Kidney (tissue), 14 donors: ENCODE results near the gene SLC25A47. TPM values are rescaled to one million over a fixed set of nuclear protein-coding genes. Genes with fewer than 3 reads are reported as not detected.

Source experiments
- DNase-seq, 5 donors: peaks; one replicate each; pipeline ENCODE4 v3.0.0-alpha.2; 2013 to 2020
- FAIRE-seq: peaks from 2 replicates; lab custom pipeline; 2012; peaks lifted over from hg19 to GRCh38; lab: Jason Lieb, UNC
- H3K27ac ChIP-seq, 2 donors: one replicate each; pipeline ENCODE4 v1.7.0; 2013; ENCODE audit warnings: low read depth in 2 of 2, low read length in 2 of 2, inconsistent platforms in 1 of 2
- H3K27me3 ChIP-seq: one replicate; pipeline ENCODE4 v1.7.1; 2013; ENCODE audit warnings: low read length, inconsistent platforms; ENCODE audit not compliant: control insufficient read depth, insufficient read depth
- H3K36me3 ChIP-seq, 3 donors: one replicate each; pipeline versions ENCODE4 v1.7.0 to v1.7.1; 2013; ENCODE audit warnings: low read length in 3 of 3, control low read depth in 1 of 3, inconsistent platforms in 1 of 3; ENCODE audit not compliant: insufficient read depth in 3 of 3, control insufficient read depth in 2 of 3
- H3K4me1 ChIP-seq, 3 donors: one replicate each; pipeline versions ENCODE4 v1.7.0 to v1.7.1; 2013; ENCODE audit warnings: low read length in 3 of 3, inconsistent platforms in 1 of 3, low read depth in 1 of 3; ENCODE audit not compliant: control insufficient read depth in 2 of 3, insufficient read depth in 2 of 3
- H3K4me3 ChIP-seq, 3 donors: one replicate each; pipeline versions ENCODE4 v1.7.0 to v1.8.1; 2013; ENCODE audit warnings: low read length in 3 of 3, control low read depth in 1 of 3, inconsistent platforms in 1 of 3
- H3K9ac ChIP-seq, 3 donors: one replicate each; pipeline versions ENCODE4 v1.7.0 to v1.7.1; 2013; ENCODE audit warnings: low read length in 3 of 3, control low read depth in 1 of 3, inconsistent platforms in 1 of 3
- H3K9me3 ChIP-seq, 3 donors: one replicate each; pipeline versions ENCODE4 v1.7.0 to v1.7.1; 2013; ENCODE audit warnings: low read length in 3 of 3, control low read depth in 1 of 3, inconsistent platforms in 1 of 3; ENCODE audit not compliant: control insufficient read depth in 2 of 3, insufficient read depth in 1 of 3
- intact Hi-C: fragments of 100-400 bp; cut with DNase I; formaldehyde crosslinking; loops from one replicate; pipeline ENCODE4 v1.11.1; 2022
- polyA plus RNA-seq: library from polyadenylated mRNA; stranded (reverse); fragments of 350-450 nt; fragmentation: Illumina TruSeq; extraction: RNeasy Lipid Tissue Mini Kit (QIAGEN cat#74804); gene quantifications from one replicate; pipeline ENCODE4 v1.2.3, GENCODE V29; 2014; ENCODE audit warnings: low read depth, low replicate concordance; ENCODE audit not compliant: insufficient read depth
- total RNA-seq: library from RNA; stranded (reverse); fragmentation: NEBNext Ultra II Directional; extraction: Animal tissue kit (Norgen Biotek cat#: 25700); gene quantifications from one replicate; pipeline ENCODE4 v1.2.1, GENCODE V29; 2021
- TF ChIP-seq, protein P1 (sequence below): IDR thresholded peaks from 3 replicates; pipeline ENCODE4 v1.5.1; 2012; ENCODE audit warnings: mild to moderate bottlenecking, moderate library complexity, borderline replicate concordance; ENCODE audit not compliant: insufficient read depth; ENCODE audit errors: extremely low read depth
- donor health status: control.
- donor health status: control.
- donor health status: control.
- donor health status: control.
- donor health status: control.
- donor health status: DM: yes; HTN: yes; CAD: no.
- donor health status: Normal renal cell carcinoma (clear cell type).

SLC25A47 gene
- total and polyA plus RNA-seq, 2 donors from 2014 or later = 1.0 TPM; not detected in 1

DNA sequence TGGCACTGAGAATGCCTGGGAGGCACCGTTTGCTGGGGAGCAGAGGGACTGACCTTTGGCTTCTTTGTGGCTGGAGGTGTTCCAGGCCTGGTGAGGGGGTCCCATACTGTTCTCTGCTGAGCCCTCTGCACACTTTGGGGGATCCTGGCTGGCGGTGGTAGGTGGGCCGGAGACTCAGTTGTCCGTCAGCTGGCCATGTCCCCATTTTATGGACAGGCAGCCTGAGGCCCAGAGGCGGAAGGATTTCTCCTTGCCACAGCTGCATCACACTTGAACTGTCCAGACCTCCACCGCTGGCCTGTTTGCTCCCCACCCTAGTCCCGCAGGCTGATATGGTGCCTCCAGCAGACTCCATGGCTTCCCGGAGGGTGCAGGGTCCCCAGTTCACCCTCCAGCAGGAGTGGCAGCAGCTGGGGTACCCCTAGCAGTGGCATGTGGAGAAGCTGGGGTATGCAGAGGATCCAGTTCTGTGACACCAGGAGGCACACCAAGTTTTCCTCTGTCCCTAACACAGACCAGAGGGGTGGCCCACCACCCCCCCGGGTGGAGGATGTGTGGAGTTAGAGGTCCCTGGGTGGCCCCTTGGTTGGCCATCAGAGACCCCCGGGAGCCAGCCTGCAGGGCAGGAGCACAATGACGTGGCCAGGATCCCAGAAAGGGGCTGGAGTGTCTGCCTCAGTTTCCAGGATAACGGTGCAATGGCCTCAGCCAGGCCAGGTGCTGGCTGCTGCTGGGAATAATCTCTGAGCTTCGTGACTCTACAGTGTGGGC, 31.6 kb upstream of the SLC25A47 start:
- DNase-seq (peak in 1 of 5 donors; percentile 54), FAIRE-seq (no peak)
- TF ChIP-seq, protein P1, sequence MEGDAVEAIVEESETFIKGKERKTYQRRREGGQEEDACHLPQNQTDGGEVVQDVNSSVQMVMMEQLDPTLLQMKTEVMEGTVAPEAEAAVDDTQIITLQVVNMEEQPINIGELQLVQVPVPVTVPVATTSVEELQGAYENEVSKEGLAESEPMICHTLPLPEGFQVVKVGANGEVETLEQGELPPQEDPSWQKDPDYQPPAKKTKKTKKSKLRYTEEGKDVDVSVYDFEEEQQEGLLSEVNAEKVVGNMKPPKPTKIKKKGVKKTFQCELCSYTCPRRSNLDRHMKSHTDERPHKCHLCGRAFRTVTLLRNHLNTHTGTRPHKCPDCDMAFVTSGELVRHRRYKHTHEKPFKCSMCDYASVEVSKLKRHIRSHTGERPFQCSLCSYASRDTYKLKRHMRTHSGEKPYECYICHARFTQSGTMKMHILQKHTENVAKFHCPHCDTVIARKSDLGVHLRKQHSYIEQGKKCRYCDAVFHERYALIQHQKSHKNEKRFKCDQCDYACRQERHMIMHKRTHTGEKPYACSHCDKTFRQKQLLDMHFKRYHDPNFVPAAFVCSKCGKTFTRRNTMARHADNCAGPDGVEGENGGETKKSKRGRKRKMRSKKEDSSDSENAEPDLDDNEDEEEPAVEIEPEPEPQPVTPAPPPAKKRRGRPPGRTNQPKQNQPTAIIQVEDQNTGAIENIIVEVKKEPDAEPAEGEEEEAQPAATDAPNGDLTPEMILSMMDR = no peak
- Histone ChIP-seq H3K4me1 (peaks cover 0 to 21% (median 9%) of the 10 kb centered on the region in 3 donors), H3K9me3 (no peaks in the 10 kb centered on the region), H3K9ac (no peak overlapping the region), H3K36me3 (peaks cover 0 to 9% (median 0%) of the 10 kb centered on the region in 3 donors), H3K4me3 (no peak overlapping the region), H3K27ac (no peak overlapping the region), H3K27me3 (no peaks in the 10 kb centered on the region)
- intact Hi-C loops = no loop called here

DNA sequence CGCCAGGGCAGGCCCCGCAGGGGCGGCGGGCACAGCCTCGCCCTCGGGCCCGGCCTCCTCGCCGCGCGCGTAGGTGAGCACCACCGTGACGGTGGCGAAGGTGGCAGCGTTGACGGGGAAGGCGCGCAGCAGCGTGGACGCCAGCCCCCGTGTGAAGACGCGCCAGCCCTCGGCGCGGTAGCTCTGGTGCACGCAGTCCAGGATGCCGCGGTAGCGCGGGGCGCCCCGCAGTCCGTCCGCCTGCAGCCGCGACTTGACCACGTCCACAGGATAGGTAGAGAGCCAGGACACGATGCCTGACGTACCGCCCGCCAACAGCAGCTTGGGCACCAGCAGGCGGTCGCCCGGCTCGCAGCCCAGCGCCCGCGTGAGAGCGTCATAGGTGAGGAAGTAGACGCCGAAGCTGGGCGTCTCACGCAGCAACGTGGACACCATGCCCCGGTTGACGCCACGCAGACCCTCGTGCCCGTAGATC, 30.8 kb upstream of the SLC25A47 start:
- Histone ChIP-seq H3K27me3 (no peaks in the 10 kb centered on the region), H3K27ac (no peak overlapping the region), H3K9ac (no peak overlapping the region), H3K36me3 (peaks cover 0 to 9% (median 0%) of the 10 kb centered on the region in 3 donors), H3K4me3 (no peak overlapping the region), H3K9me3 (no peaks in the 10 kb centered on the region), H3K4me1 (peaks cover 0 to 23% (median 9%) of the 10 kb centered on the region in 3 donors)
- peak in 1 of 5 donors; percentile 79 for DNase-seq
- intact Hi-C loops = no loop called here
- TF ChIP-seq, protein P1 = no peak
- no peak for FAIRE-seq

DNA sequence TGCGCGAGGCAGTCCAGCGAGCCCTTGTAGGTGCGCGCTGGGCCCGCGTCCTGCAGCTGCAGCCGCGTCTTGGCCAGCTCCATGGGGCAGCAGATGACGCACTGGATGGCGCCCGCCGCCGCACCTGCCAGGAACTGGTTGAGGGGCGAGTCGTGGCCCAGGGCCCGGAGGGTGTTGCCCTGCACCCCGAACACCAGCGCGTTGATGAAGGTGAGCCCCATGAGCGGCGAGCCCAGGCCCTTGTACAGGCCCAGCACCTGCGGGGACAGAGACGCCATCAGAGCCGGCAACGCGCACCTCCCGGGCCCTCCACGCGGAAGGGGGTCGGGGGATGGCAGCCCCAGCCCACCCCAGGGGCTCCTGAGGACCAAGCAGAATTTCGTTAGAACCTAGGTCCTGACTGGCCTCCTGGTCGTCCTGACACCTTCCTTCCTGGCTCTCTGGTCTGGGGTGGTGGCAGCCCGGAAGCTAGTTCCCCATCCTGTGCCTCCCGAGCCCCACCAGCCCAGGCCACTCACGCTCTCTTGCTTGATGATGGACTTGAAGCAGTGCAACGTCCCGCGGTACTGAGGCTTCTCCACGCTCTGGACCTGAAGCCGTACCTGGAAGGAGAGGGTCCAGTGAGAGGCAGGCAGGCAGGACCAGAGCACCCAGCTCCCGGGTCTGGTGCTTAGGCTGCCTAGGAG, 30.2 kb upstream of the SLC25A47 start:
- H3K9me3 ChIP-seq = no peaks in the 10 kb centered on the region
- peaks cover 0 to 29% (median 11%) of the 10 kb centered on the region in 3 donors for H3K4me1 ChIP-seq
- H3K4me3 ChIP-seq = no peak overlapping the region
- DNase-seq (peak in 1 of 5 donors; percentile 63), FAIRE-seq (no peak)
- H3K27me3 ChIP-seq = no peaks in the 10 kb centered on the region
- TF ChIP-seq, protein P1 = no peak
- H3K9ac ChIP-seq = no peak overlapping the region
- intact Hi-C loops = no loop called here
- H3K36me3 ChIP-seq = peaks cover 0 to 9% (median 0%) of the 10 kb centered on the region in 3 donors
- H3K27ac ChIP-seq = peak overlapping the region in 1 of 2 donors; percentile 57
